HCT116 (cell line): Measurements from ENCODE around the gene GNB1L. TPM values are rescaled to one million over a fixed set of nuclear protein-coding genes. Genes with fewer than 3 reads are reported as not detected.
"Not testable (repeated sequence)": the region's sequence is repeated elsewhere in the genome, so short reads cannot be mapped to it uniquely, and the experiment has no call there.

Source experiments
- ATAC-seq: fragments of 200-7000 bp; cut with Tn5 transposase; 2 replicates; pipeline ENCODE4 v1.9.1; 2020; ENCODE audit warnings: mild to moderate bottlenecking, moderate library complexity
- BruUV-seq: library from RNA; stranded (reverse); fragments of 400-500 nt; replicated peaks from 2 replicates; lab custom pipeline; 2021; lab: Mats Ljungman, UMichigan
- CTCF ChIA-PET: fragments of 300-600 bp; sonication (Branson Sonifier 250); formaldehyde crosslinking; loops from one replicate; lab custom pipeline; 2021; ENCODE audit warnings: antibody characterized with exemption; lab: Charles Lee
- POLR2A ChIA-PET: fragments of 300-600, 350-600 bp; sonication (Branson Sonifier 250); formaldehyde crosslinking; loops from one replicate; lab custom pipeline; 2021; ENCODE audit warnings: antibody characterized with exemption; lab: Charles Lee
- RAD21 ChIA-PET, 2 experiments: fragments of 300-600 bp; sonication (Branson Sonifier 250); formaldehyde crosslinking; loops; one replicate each; lab custom pipeline; 2023; ENCODE audit warnings: low total read pairs in 2 of 2; ENCODE audit not compliant: uncharacterized antibody in 2 of 2, unreplicated experiment in 2 of 2, low non-redundant PET in 1 of 2; lab: Charles Lee
- DNase-seq: peaks from one replicate; pipeline ENCODE4 v3.0.0-alpha.2; 2010; ENCODE audit warnings: low read depth, low spot score
- H2AFZ ChIP-seq: fragments of 200-600 bp; shearing (Covaris generic), sonication (generic); 2 replicates; pipeline ENCODE4 v1.6.1; 2017; ENCODE audit warnings: low read depth, mixed run types, mixed read lengths, antibody characterized with exemption, low read length; ENCODE audit not compliant: poor library complexity, severe bottlenecking
- H3K27ac ChIP-seq: 2 replicates; pipeline ENCODE4 v1.5.1; 2012; ENCODE audit warnings: low read depth, low read length
- H3K27me3 ChIP-seq: fragments of 200-600 bp; sonication (generic); 2 replicates; pipeline ENCODE4 v1.6.1; 2016; ENCODE audit warnings: mixed run types, low read length, mixed read lengths; ENCODE audit not compliant: insufficient read depth
- H3K36me3 ChIP-seq, 2 experiments: fragments of 200-500 bp in 1 of 2; fragments of 200-600 bp in 1 of 2; sonication (Bioruptor generic) in 1 of 2; sonication (generic) in 1 of 2; 2 replicates each; pipeline versions ENCODE4 v1.5.1 to v1.6.1; 2014 to 2016; ENCODE audit warnings: low read length in 2 of 2, inconsistent platforms in 1 of 2, mixed read lengths in 1 of 2, mixed run types in 1 of 2; ENCODE audit not compliant: insufficient read depth in 2 of 2, control insufficient read depth in 1 of 2
- H3K4me1 ChIP-seq, 2 experiments: fragments of 200-600 bp in 1 of 2; sonication (generic) in 1 of 2; 2 replicates each; pipeline versions ENCODE4 v1.5.1 to v1.6.1; 2012 to 2017; ENCODE audit warnings: low read length in 2 of 2, inconsistent platforms in 1 of 2, mild to moderate bottlenecking in 1 of 2, mixed read lengths in 1 of 2, mixed run types in 1 of 2, moderate library complexity in 1 of 2; ENCODE audit not compliant: insufficient read depth in 2 of 2, control insufficient read depth in 1 of 2
- H3K4me2 ChIP-seq: fragments of 200-600 bp; sonication (generic); 2 replicates; pipeline ENCODE4 v1.6.1; 2017; ENCODE audit warnings: mixed run types, low read length, mixed read lengths
- H3K4me3 ChIP-seq, 2 experiments: fragments of 200-600 bp in 1 of 2; sonication (generic) in 1 of 2; replicated peaks in 1 of 2; 2 replicates each; pipeline ENCODE4 v1.5.1; 2011 to 2016; ENCODE audit warnings: low read length in 2 of 2, control low read depth in 1 of 2, low read depth in 1 of 2, mild to moderate bottlenecking in 1 of 2, mixed read lengths in 1 of 2, mixed run types in 1 of 2
- H3K79me2 ChIP-seq: fragments of 200-600 bp; sonication (generic); 2 replicates; pipeline ENCODE4 v1.6.1; 2017; ENCODE audit warnings: mild to moderate bottlenecking, mixed run types, low read length, moderate library complexity, mixed read lengths; ENCODE audit not compliant: insufficient read depth
- H3K9ac ChIP-seq: fragments of 200-600 bp; sonication (generic); 2 replicates; pipeline ENCODE4 v1.6.1; 2016; ENCODE audit warnings: low read length, mixed read lengths
- H3K9me2 ChIP-seq: fragments of 200-600 bp; sonication (generic), shearing (Covaris generic); 2 replicates; pipeline ENCODE4 v1.6.1; 2017; ENCODE audit warnings: mixed run types, mild to moderate bottlenecking, moderate library complexity; ENCODE audit not compliant: insufficient read depth
- H3K9me3 ChIP-seq, 2 experiments: fragments of 200-500 bp in 1 of 2; fragments of 200-600 bp in 1 of 2; sonication (Bioruptor generic) in 1 of 2; sonication (generic) in 1 of 2; 2 replicates each; pipeline ENCODE4 v1.6.1; 2014 to 2017; ENCODE audit warnings: low read length in 2 of 2, mixed read lengths in 2 of 2, inconsistent platforms in 1 of 2, low read depth in 1 of 2, mild to moderate bottlenecking in 1 of 2, mixed run types in 1 of 2, moderate library complexity in 1 of 2; ENCODE audit not compliant: control insufficient read depth in 1 of 2, insufficient read depth in 1 of 2
- H4K20me1 ChIP-seq: fragments of 200-600 bp; sonication (generic), shearing (Covaris generic); 2 replicates; pipeline ENCODE4 v1.6.1; 2017; ENCODE audit warnings: mixed run types, mild to moderate bottlenecking, moderate library complexity; ENCODE audit not compliant: insufficient read depth
- JUND ChIP-seq: IDR thresholded peaks from 2 replicates; pipeline ENCODE4 v1.6.1; 2012
- POLR2AphosphoS5 ChIP-seq: IDR thresholded peaks from 2 replicates; pipeline ENCODE4 v1.6.1; 2011; ENCODE audit warnings: mild to moderate bottlenecking, low read depth, low read length, moderate library complexity
- SP1 ChIP-seq: IDR thresholded peaks from 2 replicates; pipeline ENCODE4 v1.6.1; 2012; ENCODE audit warnings: low read depth
- SRF ChIP-seq: IDR thresholded peaks from 2 replicates; pipeline ENCODE4 v1.6.1; 2012; ENCODE audit warnings: low read depth
- ZBTB33 ChIP-seq: IDR thresholded peaks from 2 replicates; pipeline ENCODE4 v1.6.1; 2011; ENCODE audit warnings: mild to moderate bottlenecking, low read length, moderate library complexity; ENCODE audit not compliant: insufficient replicate concordance; ENCODE audit errors: extremely low read depth
- ZNF274 ChIP-seq: fragments of 200-500 bp; sonication (Bioruptor generic); IDR thresholded peaks from 2 replicates; pipeline ENCODE4 v1.6.1; 2014; ENCODE audit warnings: mild to moderate bottlenecking, low read depth, low read length, inconsistent platforms
- intact Hi-C: fragments of 100-400 bp; cut with micrococcal nuclease; formaldehyde crosslinking; loops from 2 replicates; pipeline ENCODE4 v1.10.0; 2022
- total RNA-seq: library from RNA; stranded (reverse); gene quantifications from one replicate; pipeline ENCODE4 v1.2.1, GENCODE V29; 2021; ENCODE audit not compliant: unreplicated experiment
- TF ChIP-seq, protein P1 (sequence below): IDR thresholded peaks from 2 replicates; pipeline ENCODE4 v1.6.1; 2012

GNB1L gene
- total RNA-seq, 1 experiment from 2014 or later, result 12.1 TPM

DNA sequence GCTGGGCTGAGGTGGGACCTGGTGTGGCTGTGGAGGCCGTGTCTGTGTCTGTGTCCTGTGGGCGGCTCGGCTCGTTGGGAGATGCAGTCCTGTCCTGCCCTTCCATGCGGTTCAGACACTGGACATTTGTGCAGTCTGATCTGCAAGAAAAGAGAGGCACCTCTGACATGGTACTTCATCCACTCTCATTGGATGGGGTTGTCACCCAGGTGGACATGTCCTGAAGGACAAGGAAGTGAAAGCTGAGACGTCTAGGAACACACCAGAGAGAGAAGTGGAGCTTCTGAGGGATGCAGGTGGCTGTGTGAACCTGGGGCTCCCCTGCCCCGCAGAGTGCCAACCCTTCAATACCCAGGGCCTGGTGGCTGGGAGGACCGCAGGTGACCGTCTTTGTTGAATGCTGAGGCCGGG lies 75.7 kb downstream of the GNB1L start:
- Histone ChIP-seq H3K9ac (no peak overlapping the region), H3K79me2 (no peaks in the 10 kb centered on the region; the same call in 1 of the 2 replicates), H4K20me1 (no peaks in the 10 kb centered on the region), H2AFZ (no peak overlapping the region), H3K4me1 (peaks cover 8 to 13% of the 10 kb centered on the region in 2 experiments; a peak in 3 of 4 replicates), H3K36me3 (no peaks in the 10 kb centered on the region), H3K27me3 (no peaks in the 10 kb centered on the region), H3K27ac (no peak overlapping the region), H3K9me2 (no peaks in the 10 kb centered on the region), H3K9me3 (peaks cover 4 to 5% of the 10 kb centered on the region in 2 experiments; a peak in 1 of 4 replicates), H3K4me3 (no peak overlapping the region), H3K4me2 (no peak overlapping the region)
- ChIA-PET RAD21 (no interaction called here), CTCF (interaction anchor here (1.1 to 1.2 kb wide), 2 partner anchors 22 to 48 kb away, joined by 3 to 8 read pairs; no protein-coding TSS in a partner anchor), POLR2A (interaction anchor here (1.4 kb wide), 1 partner anchor 12 kb away, joined by 4 read pairs; no protein-coding TSS in a partner anchor)
- ATAC-seq (no peak), DNase-seq (no peak)
- BruUV-seq, result no TSS peak
- TF ChIP-seq ZNF274 (no peak), JUND (no peak), ZBTB33 (no peak), SRF (no peak), SP1 (no peak), POLR2AphosphoS5 (no peak)
- TF ChIP-seq, protein P1, sequence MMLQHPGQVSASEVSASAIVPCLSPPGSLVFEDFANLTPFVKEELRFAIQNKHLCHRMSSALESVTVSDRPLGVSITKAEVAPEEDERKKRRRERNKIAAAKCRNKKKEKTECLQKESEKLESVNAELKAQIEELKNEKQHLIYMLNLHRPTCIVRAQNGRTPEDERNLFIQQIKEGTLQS, result no peak
- intact Hi-C loops, result no loop called here

DNA sequence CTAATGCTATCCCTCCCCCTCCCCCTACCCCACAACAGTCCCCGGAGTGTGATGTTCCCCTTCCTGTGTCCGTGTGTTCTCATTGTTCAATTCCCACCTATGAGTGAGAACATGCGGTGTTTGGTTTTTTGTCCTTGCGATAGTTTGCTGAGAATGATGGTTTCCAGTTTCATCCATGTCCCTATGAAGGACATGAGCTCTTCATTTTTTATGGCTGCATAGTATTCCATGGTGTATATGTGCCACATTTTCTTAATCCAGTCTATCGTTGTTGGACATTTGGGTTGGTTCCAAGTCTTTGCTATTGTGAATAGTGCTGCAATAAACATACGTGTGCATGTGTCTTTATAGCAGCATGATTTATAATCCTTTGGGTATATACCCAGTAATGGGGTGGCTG lies 77.5 kb downstream of the GNB1L start:
- intact Hi-C loops, H3K79me2 ChIP-seq, DNase-seq, H3K36me3 ChIP-seq, H3K9me3 ChIP-seq, POLR2A ChIA-PET, H3K4me3 ChIP-seq, H4K20me1 ChIP-seq, BruUV-seq, H3K9ac ChIP-seq, H3K9me2 ChIP-seq, H3K27ac ChIP-seq, ATAC-seq, H3K4me2 ChIP-seq, H3K27me3 ChIP-seq, H2AFZ ChIP-seq, CTCF ChIA-PET: not testable (repeated sequence)
- H3K4me1 ChIP-seq, result peaks cover 8 to 13% of the 10 kb centered on the region in 2 experiments; a peak in 3 of 4 replicates
- RAD21 ChIA-PET, result interaction anchor here in 1 of 2 experiments (0.9 kb wide), 1 partner anchor 47 kb away, joined by 3 read pairs; no protein-coding TSS in a partner anchor
